H1 (cell line): ENCODE results near the gene SNRNP40. TPM values are rescaled to one million over a fixed set of nuclear protein-coding genes. Genes with fewer than 3 reads are reported as not detected.

Source experiments
- CTCF ChIA-PET: fragments of 300-600 bp; sonication (Branson Sonifier 250); formaldehyde crosslinking; loops from one replicate; lab custom pipeline; 2021; ENCODE audit not compliant: partially characterized antibody; lab: Charles Lee
- POLR2A ChIA-PET: fragments of 300-600 bp; sonication (Branson Sonifier 250); formaldehyde crosslinking; loops from one replicate; lab custom pipeline; 2021; ENCODE audit warnings: inconsistent platforms; ENCODE audit not compliant: partially characterized antibody; lab: Charles Lee
- DNase-seq, 2 experiments: peaks; one replicate each; pipeline versions ENCODE4 v3.0.0 to v3.0.0-alpha.2; 2010 to 2022; ENCODE audit warnings: low spot score in 2 of 2, low read depth in 1 of 2, mixed read lengths in 1 of 2
- FAIRE-seq: peaks from 2 replicates; lab custom pipeline; 2011; peaks lifted over from hg19 to GRCh38; lab: Jason Lieb, UNC
- H2AFZ ChIP-seq: 2 replicates; pipeline ENCODE4 v1.8.1; 2012; ENCODE audit warnings: low read length, inconsistent platforms
- H2AK5ac ChIP-seq: 2 replicates; pipeline ENCODE4 v1.6.1; 2013; ENCODE audit warnings: low read depth, low read length
- H2BK120ac ChIP-seq: replicated peaks from 2 replicates; pipeline ENCODE3; 2013; ENCODE audit warnings: low read depth, low read length, inconsistent platforms
- H2BK12ac ChIP-seq: 2 replicates; pipeline ENCODE4 v1.6.1; 2013; ENCODE audit warnings: low read depth, low read length
- H2BK15ac ChIP-seq: 2 replicates; pipeline ENCODE4 v1.6.1; 2013; ENCODE audit warnings: low read length
- H2BK20ac ChIP-seq: 2 replicates; pipeline ENCODE4 v1.6.1; 2013; ENCODE audit warnings: low read length
- H2BK5ac ChIP-seq: 2 replicates; pipeline ENCODE4 v1.6.1; 2013; ENCODE audit warnings: low read depth, low read length
- H3K14ac ChIP-seq: 2 replicates; pipeline ENCODE4 v1.6.1; 2013; ENCODE audit warnings: inconsistent platforms; ENCODE audit not compliant: insufficient read length
- H3K18ac ChIP-seq: 2 replicates; pipeline ENCODE4 v1.6.1; 2013; ENCODE audit warnings: low read length; ENCODE audit errors: extremely low read depth
- H3K23ac ChIP-seq: 2 replicates; pipeline ENCODE4 v1.6.1; 2013; ENCODE audit warnings: inconsistent platforms; ENCODE audit not compliant: insufficient read length
- H3K23me2 ChIP-seq: 2 replicates; pipeline ENCODE4 v1.6.1; 2013; ENCODE audit warnings: low read depth, low read length
- H3K27ac ChIP-seq: 2 replicates; pipeline ENCODE4 v1.6.1; 2011; ENCODE audit warnings: low read depth, low read length, inconsistent platforms
- H3K27me3 ChIP-seq, 4 experiments: replicated peaks in 1 of 4; 1 replicate in 1 of 4; 2 replicates in 3 of 4; pipeline versions ENCODE4 v1.6.1 to v1.8.1; 2011 to 2013; ENCODE audit warnings: low read length in 3 of 4, mild to moderate bottlenecking in 3 of 4, inconsistent platforms in 2 of 4, mixed read lengths in 2 of 4, moderate library complexity in 1 of 4; ENCODE audit not compliant: control insufficient read depth in 3 of 4, insufficient read depth in 3 of 4; ENCODE audit errors: extremely low read depth in 1 of 4
- H3K36me3 ChIP-seq, 4 experiments: 2 replicates each; pipeline versions ENCODE4 v1.6.1 to v1.8.1; 2011 to 2013; ENCODE audit warnings: mild to moderate bottlenecking in 4 of 4, low read length in 3 of 4, moderate library complexity in 2 of 4, control low read depth in 1 of 4, inconsistent platforms in 1 of 4; ENCODE audit not compliant: insufficient read depth in 4 of 4, control insufficient read depth in 2 of 4
- H3K4ac ChIP-seq: replicated peaks from 2 replicates; pipeline ENCODE3; 2013; ENCODE audit warnings: low read length, low read depth, mixed read lengths, inconsistent platforms; ENCODE audit not compliant: insufficient read length
- H3K4me1 ChIP-seq, 4 experiments: replicated peaks in 1 of 4; 1 replicate in 1 of 4; 2 replicates in 3 of 4; pipeline versions ENCODE4 v1.6.1 to v1.8.1; 2011 to 2013; ENCODE audit warnings: low read length in 3 of 4, inconsistent platforms in 2 of 4, mixed read lengths in 1 of 4; ENCODE audit not compliant: insufficient read depth in 4 of 4, control insufficient read depth in 3 of 4
- H3K4me2 ChIP-seq, 2 experiments: 2 replicates each; pipeline versions ENCODE4 v1.6.1 to v1.8.1; 2011 to 2013; ENCODE audit warnings: low read depth in 2 of 2, low read length in 2 of 2, control low read depth in 1 of 2, inconsistent platforms in 1 of 2, mild to moderate bottlenecking in 1 of 2; ENCODE audit not compliant: insufficient read depth in 1 of 2
- H3K4me3 ChIP-seq, 4 experiments: fragments of 200-600, 300-600 bp in 1 of 4; sonication (generic), shearing (Covaris generic), sonication (Bioruptor Twin) in 1 of 4; 2 replicates each; pipeline versions ENCODE4 v1.5.1 to v1.8.1; 2011 to 2016; ENCODE audit warnings: low read length in 4 of 4, low read depth in 3 of 4, control low read depth in 2 of 4, inconsistent platforms in 2 of 4, mild to moderate bottlenecking in 2 of 4, mixed read lengths in 1 of 4, moderate library complexity in 1 of 4; ENCODE audit not compliant: insufficient read depth in 2 of 4; ENCODE audit errors: extremely low read depth in 1 of 4
- H3K56ac ChIP-seq: replicated peaks from 2 replicates; pipeline ENCODE3; 2013; ENCODE audit warnings: low read depth, mild to moderate bottlenecking, mixed read lengths, low read length, inconsistent platforms; ENCODE audit not compliant: insufficient read length
- H3K79me1 ChIP-seq: 2 replicates; pipeline ENCODE4 v1.6.1; 2013; ENCODE audit warnings: low read depth, low read length, control low read depth
- H3K79me2 ChIP-seq, 2 experiments: 2 replicates each; pipeline versions ENCODE4 v1.6.1 to v1.8.1; 2012 to 2013; ENCODE audit warnings: low read length in 2 of 2, mild to moderate bottlenecking in 2 of 2, inconsistent platforms in 1 of 2; ENCODE audit not compliant: insufficient read depth in 2 of 2, control insufficient read depth in 1 of 2
- H3K9ac ChIP-seq, 4 experiments: replicated peaks in 1 of 4; 1 replicate in 1 of 4; 2 replicates in 3 of 4; pipeline versions ENCODE4 v1.6.1 to v1.8.1; 2011 to 2013; ENCODE audit warnings: low read depth in 3 of 4, low read length in 3 of 4, control low read depth in 2 of 4, mild to moderate bottlenecking in 2 of 4, moderate library complexity in 2 of 4, inconsistent platforms in 1 of 4; ENCODE audit errors: extremely low read depth in 1 of 4
- H3K9me3 ChIP-seq, 2 experiments: 2 replicates each; pipeline versions ENCODE4 v1.6.1 to v1.8.1; 2012 to 2013; ENCODE audit warnings: mild to moderate bottlenecking in 2 of 2, moderate library complexity in 2 of 2, control low read depth in 1 of 2, inconsistent platforms in 1 of 2, low read depth in 1 of 2, low read length in 1 of 2, mixed read lengths in 1 of 2; ENCODE audit not compliant: insufficient read depth in 2 of 2
- H4K20me1 ChIP-seq, 2 experiments: replicated peaks in 1 of 2; 2 replicates each; pipeline versions ENCODE3 to v1.8.1; 2011 to 2013; ENCODE audit warnings: inconsistent platforms in 2 of 2, low read length in 2 of 2, mild to moderate bottlenecking in 1 of 2; ENCODE audit not compliant: insufficient read depth in 2 of 2, control insufficient read depth in 1 of 2
- H4K5ac ChIP-seq: 2 replicates; pipeline ENCODE4 v1.6.1; 2013; ENCODE audit warnings: low read length, low read depth, mixed read lengths, inconsistent platforms; ENCODE audit not compliant: insufficient read length
- H4K8ac ChIP-seq: 2 replicates; pipeline ENCODE4 v1.8.0; 2013; ENCODE audit warnings: mild to moderate bottlenecking, moderate library complexity, low read length, inconsistent platforms; ENCODE audit not compliant: insufficient read depth; ENCODE audit errors: extremely low read depth
- H4K91ac ChIP-seq: replicated peaks from 2 replicates; pipeline ENCODE3; 2013; ENCODE audit warnings: low read length, mixed read lengths, inconsistent platforms; ENCODE audit not compliant: insufficient read length
- BRCA1 ChIP-seq: IDR thresholded peaks from 2 replicates; pipeline ENCODE4 v1.6.1; 2012; ENCODE audit warnings: low read depth, low read length, improper control_type of control experiment
- CREB1 ChIP-seq: IDR thresholded peaks from 2 replicates; pipeline ENCODE4 v1.6.1; 2012; ENCODE audit warnings: inconsistent platforms
- GABPA ChIP-seq: IDR thresholded peaks from 2 replicates; pipeline ENCODE4 v1.6.1; 2011; ENCODE audit warnings: mild to moderate bottlenecking, low read length, moderate library complexity, borderline replicate concordance; ENCODE audit not compliant: insufficient read depth
- JUN ChIP-seq: IDR thresholded peaks from 2 replicates; pipeline ENCODE4 v1.6.1; 2011; ENCODE audit warnings: low read depth, mild to moderate bottlenecking, improper control_type of control experiment, low read length
- JUND ChIP-seq: IDR thresholded peaks from 2 replicates; pipeline ENCODE4 v1.6.1; 2011; ENCODE audit warnings: mild to moderate bottlenecking, improper control_type of control experiment, low read length
- POLR2A ChIP-seq, 2 experiments: IDR thresholded peaks; 1 replicate in 1 of 2; 2 replicates in 1 of 2; pipeline ENCODE4 v1.6.1; 2011; ENCODE audit warnings: low read depth in 2 of 2, low read length in 2 of 2, mild to moderate bottlenecking in 2 of 2; ENCODE audit errors: control extremely low read depth in 1 of 2
- POU5F1 ChIP-seq: IDR thresholded peaks from 2 replicates; pipeline ENCODE4 v1.6.1; 2011; ENCODE audit warnings: low read depth, mild to moderate bottlenecking, low read length, moderate library complexity
- SP1 ChIP-seq: IDR thresholded peaks from 2 replicates; pipeline ENCODE4 v1.6.1; 2011; ENCODE audit warnings: low read depth, low read length
- SP4 ChIP-seq: IDR thresholded peaks from 2 replicates; pipeline ENCODE4 v1.6.1; 2012; ENCODE audit warnings: low read length, inconsistent platforms
- TBP ChIP-seq: IDR thresholded peaks from 2 replicates; pipeline ENCODE4 v1.6.1; 2011; ENCODE audit warnings: low read depth, low read length, improper control_type of control experiment
- TEAD4 ChIP-seq: IDR thresholded peaks from 2 replicates; pipeline ENCODE4 v1.6.1; 2012; ENCODE audit warnings: low read depth, low read length, inconsistent platforms, mixed read lengths
- ZNF274 ChIP-seq: IDR thresholded peaks from 2 replicates; pipeline ENCODE4 v1.7.0; 2012; ENCODE audit warnings: low read length, borderline replicate concordance; ENCODE audit errors: extremely low read depth
- WGBS, 2 experiments: shearing (Covaris generic) in 1 of 2; methylation state at CpG; one replicate each; pipeline versions ENCODE4 v1.1.6 to v1.1.7; 2013 to 2015; ENCODE audit warnings: low lambda C conversion rate in 2 of 2, mixed read lengths in 2 of 2, inconsistent platforms in 1 of 2, low coverage in 1 of 2, missing lambda C conversion rate in 1 of 2; ENCODE audit not compliant: insufficient replicate concordance in 2 of 2, insufficient coverage in 1 of 2, insufficient read length in 1 of 2; ENCODE audit errors: extremely low coverage in 1 of 2, missing lambda C conversion rate in 1 of 2; 5-methylcytosine and 5-hydroxymethylcytosine counted together
- polyA plus RNA-seq, 7 experiments: library from polyadenylated mRNA; depleted of rRNA in 3 of 7; stranded (reverse) in 5 of 7; unstranded in 2 of 7; fragments of >200 nt in 5 of 7; fragments of 200-250 nt in 2 of 7; gene quantifications; 1 replicate in 5 of 7; 2 replicates in 1 of 7; 4 replicates in 1 of 7; pipeline versions ENCODE4 v1.2.1 to v1.2.3, GENCODE V29; 2011 to 2013; ENCODE audit warnings: missing spikeins in 2 of 7, mixed read lengths in 2 of 7
- total RNA-seq: library from RNA; stranded (reverse); fragmentation: NEBNext Ultra II Directional; extraction: Animal tissue kit (Norgen Biotek cat#: 25700); gene quantifications from 2 replicates; pipeline ENCODE4 v1.2.1, GENCODE V29; 2021
- TF ChIP-seq, protein P1 (sequence below): IDR thresholded peaks from 2 replicates; pipeline ENCODE4 v1.6.1; 2012; ENCODE audit warnings: low read length, inconsistent platforms

Gene SNRNP40
- total and polyA plus RNA-seq, 2 of the 8 experiments (the other 6 are each of a cell fraction or from before 2014, with no cell fraction given): 97.4 to 113 TPM

- Histone ChIP-seq H3K23ac (no peak overlapping the region), H3K4me3 (no peak overlapping the region), H4K91ac (no peak overlapping the region), H2AK5ac (no peak overlapping the region), H3K36me3 (no peaks in the 10 kb centered on the region), H4K5ac (no peak overlapping the region), H3K4me2 (no peak overlapping the region), H3K14ac (no peak overlapping the region), H3K27me3 (no peaks in the 10 kb centered on the region), H3K56ac (no peak overlapping the region), H2BK20ac (no peak overlapping the region), H3K79me1 (peaks cover 5% of the 10 kb centered on the region), H3K79me2 (peaks cover 2 to 3% of the 10 kb centered on the region in 2 experiments; a peak in 2 of 4 replicates), H2BK120ac (no peak overlapping the region), H2BK12ac (no peak overlapping the region), H3K9me3 (no peaks in the 10 kb centered on the region), H4K8ac (no peak overlapping the region), H4K20me1 (peaks cover 3 to 7% of the 10 kb centered on the region in 2 experiments), H3K9ac (no peak overlapping the region), H3K18ac (no peak overlapping the region), H2AFZ (no peak overlapping the region), H2BK15ac (no peak overlapping the region), H3K4ac (no peak overlapping the region), H3K23me2 (no peaks in the 10 kb centered on the region), H2BK5ac (no peak overlapping the region; the same call in 1 of the 2 replicates), H3K4me1 (no peaks in the 10 kb centered on the region; a peak in 1 of 7 replicates), H3K27ac (no peak overlapping the region)
- CTCF ChIA-PET: interaction anchor here (0.8 to 11.8 kb wide), 6 partner anchors 9 to 44 kb away, joined by 3 to 146 read pairs (median 4); no protein-coding TSS in a partner anchor
- DNase-seq (no peak), FAIRE-seq (no peak)
- POLR2A ChIA-PET: interaction anchor here (1.0 to 2.9 kb wide), 3 partner anchors 9 to 12 kb away, joined by 4 to 14 read pairs (median 5); partner anchors contain the start of gene NKAIN1
- WGBS, 2 experiments: 74% methylated on average over 5 of the region's 5 CpGs; no CpG with 5 or more reads in 1 of the 2 experiments
- TF ChIP-seq, protein P1, sequence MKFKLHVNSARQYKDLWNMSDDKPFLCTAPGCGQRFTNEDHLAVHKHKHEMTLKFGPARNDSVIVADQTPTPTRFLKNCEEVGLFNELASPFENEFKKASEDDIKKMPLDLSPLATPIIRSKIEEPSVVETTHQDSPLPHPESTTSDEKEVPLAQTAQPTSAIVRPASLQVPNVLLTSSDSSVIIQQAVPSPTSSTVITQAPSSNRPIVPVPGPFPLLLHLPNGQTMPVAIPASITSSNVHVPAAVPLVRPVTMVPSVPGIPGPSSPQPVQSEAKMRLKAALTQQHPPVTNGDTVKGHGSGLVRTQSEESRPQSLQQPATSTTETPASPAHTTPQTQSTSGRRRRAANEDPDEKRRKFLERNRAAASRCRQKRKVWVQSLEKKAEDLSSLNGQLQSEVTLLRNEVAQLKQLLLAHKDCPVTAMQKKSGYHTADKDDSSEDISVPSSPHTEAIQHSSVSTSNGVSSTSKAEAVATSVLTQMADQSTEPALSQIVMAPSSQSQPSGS: no peak
- TF ChIP-seq TEAD4 (no peak), TBP (no peak), ZNF274 (no peak), GABPA (no peak), SP4 (no peak), SP1 (no peak), POLR2A (IDR thresholded peaks at IDR 0.05; ENCODE audit: control extremely low read depth in 1 of 2, low read depth in 2 of 2, low read length in 2 of 2) (no peak), POU5F1 (no peak), JUN (no peak), JUND (no peak), BRCA1 (no peak), CREB1 (no peak)
These were observed 68.6 kb downstream of the SNRNP40 start for GRCh38 chr1:31227891-31228568.
